Frontal cortex (tissue), 4 donors: ENCODE measurements around the gene FAM89A. TPM values are rescaled to one million over a fixed set of nuclear protein-coding genes. Genes with fewer than 3 reads are reported as not detected.

Experiments used
- DNase-seq, 2 donors: peaks; one replicate each; pipeline ENCODE4 v3.0.0; 2012; ENCODE audit warnings: low spot score in 2 of 2
- FAIRE-seq: peaks from 2 replicates; lab custom pipeline; 2012; peaks lifted over from hg19 to GRCh38; lab: Jason Lieb, UNC
- total RNA-seq: library from RNA; depleted of rRNA; stranded (reverse); fragments of >200 nt; gene quantifications from one replicate; pipeline ENCODE4 v1.2.3, GENCODE V29; 2014
- donor health status: control.
- donor health status: control.
- donor health status: control.

The FAM89A gene
- total RNA-seq, 1 donor from 2014 or later, result 2.9 TPM

GRCh38 chr1:230976360-230976759, 63.7 kb downstream of the FAM89A start:
- DNase-seq (no peak), FAIRE-seq (no peak)

GRCh38 chr1:230975636-230976035, 64.4 kb downstream of the FAM89A start:
- DNase-seq (no peak), FAIRE-seq (no peak)

GRCh38 chr1:230972855-230973271, 67.2 kb downstream of the FAM89A start:
- FAIRE-seq (no peak), DNase-seq (no peak)

- FAIRE-seq, result no peak
- DNase-seq, result no peak
Measured at GRCh38 chr1:230971771-230972170, 68.3 kb downstream of the FAM89A start.

GRCh38 chr1:230970432-230970831, 69.6 kb downstream of the FAM89A start:
- DNase-seq (no peak), FAIRE-seq (no peak)

Other genes with a start within 250 kb of the FAM89A start
- 16.3 TPM for gene C1orf198, start 171.7 kb downstream of the FAM89A start, total RNA-seq
- 64.8 TPM for gene TTC13, start 61.4 kb downstream of the FAM89A start, total RNA-seq
- gene ARV1, start 61.2 kb downstream of the FAM89A start, total RNA-seq, result 21.2 TPM
- 24.1 TPM for gene TRIM67, start 121.8 kb upstream of the FAM89A start, total RNA-seq
- gene GNPAT, start 201.0 kb upstream of the FAM89A start, total RNA-seq, result 68.5 TPM